ENCODE results near the gene DHRS13.

GRCh38 chr17:28947639-28948038 is 44.8 kb upstream of the DHRS13 start:
- TF ChIP-seq, protein P1, sequence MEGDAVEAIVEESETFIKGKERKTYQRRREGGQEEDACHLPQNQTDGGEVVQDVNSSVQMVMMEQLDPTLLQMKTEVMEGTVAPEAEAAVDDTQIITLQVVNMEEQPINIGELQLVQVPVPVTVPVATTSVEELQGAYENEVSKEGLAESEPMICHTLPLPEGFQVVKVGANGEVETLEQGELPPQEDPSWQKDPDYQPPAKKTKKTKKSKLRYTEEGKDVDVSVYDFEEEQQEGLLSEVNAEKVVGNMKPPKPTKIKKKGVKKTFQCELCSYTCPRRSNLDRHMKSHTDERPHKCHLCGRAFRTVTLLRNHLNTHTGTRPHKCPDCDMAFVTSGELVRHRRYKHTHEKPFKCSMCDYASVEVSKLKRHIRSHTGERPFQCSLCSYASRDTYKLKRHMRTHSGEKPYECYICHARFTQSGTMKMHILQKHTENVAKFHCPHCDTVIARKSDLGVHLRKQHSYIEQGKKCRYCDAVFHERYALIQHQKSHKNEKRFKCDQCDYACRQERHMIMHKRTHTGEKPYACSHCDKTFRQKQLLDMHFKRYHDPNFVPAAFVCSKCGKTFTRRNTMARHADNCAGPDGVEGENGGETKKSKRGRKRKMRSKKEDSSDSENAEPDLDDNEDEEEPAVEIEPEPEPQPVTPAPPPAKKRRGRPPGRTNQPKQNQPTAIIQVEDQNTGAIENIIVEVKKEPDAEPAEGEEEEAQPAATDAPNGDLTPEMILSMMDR (IDR thresholded peaks at IDR 0.05; ENCODE audit: low read depth, low read length): no peak
- TF ChIP-seq POLR2A (IDR thresholded peaks at IDR 0.05; ENCODE audit: extremely low read depth, insufficient read length) (no peak), MAX (IDR thresholded peaks at IDR 0.05; ENCODE audit: low read depth, low read length) (no peak), MYC (IDR thresholded peaks at IDR 0.05; ENCODE audit: low read depth, low read length) (no peak)
